HUES64 (cell line): ENCODE data around the gene SIM1.

Experiments used
- H3K27ac ChIP-seq: 2 replicates; pipeline ENCODE4 v1.7.0; 2013; ENCODE audit warnings: low read depth, low read length, inconsistent platforms
- H3K27me3 ChIP-seq: 2 replicates; pipeline ENCODE4 v1.6.1; 2013; ENCODE audit warnings: mild to moderate bottlenecking, low read length; ENCODE audit not compliant: insufficient read depth
- H3K36me3 ChIP-seq: 2 replicates; pipeline ENCODE4 v1.6.1; 2013; ENCODE audit warnings: mild to moderate bottlenecking, low read length; ENCODE audit not compliant: insufficient read depth
- H3K4me1 ChIP-seq: 2 replicates; pipeline ENCODE4 v1.6.1; 2013; ENCODE audit warnings: mild to moderate bottlenecking, low read length, moderate library complexity; ENCODE audit not compliant: insufficient read depth
- H3K4me3 ChIP-seq: 2 replicates; pipeline ENCODE4 v1.5.1; 2013; ENCODE audit warnings: mild to moderate bottlenecking, low read length, moderate library complexity
- H3K9ac ChIP-seq: 2 replicates; pipeline ENCODE4 v1.6.1; 2013; ENCODE audit warnings: mild to moderate bottlenecking, low read depth, low read length
- H3K9me3 ChIP-seq: 2 replicates; pipeline ENCODE4 v1.6.1; 2013; ENCODE audit warnings: low read depth, low read length; ENCODE audit not compliant: insufficient read depth
- WGBS: fragments of 150-250, 120-280 bp; methylation state at CpG from one replicate; pipeline ENCODE4 v1.1.7; 2013; ENCODE audit warnings: missing lambda C conversion rate; 5-methylcytosine and 5-hydroxymethylcytosine counted together

Gene SIM1

DNA sequence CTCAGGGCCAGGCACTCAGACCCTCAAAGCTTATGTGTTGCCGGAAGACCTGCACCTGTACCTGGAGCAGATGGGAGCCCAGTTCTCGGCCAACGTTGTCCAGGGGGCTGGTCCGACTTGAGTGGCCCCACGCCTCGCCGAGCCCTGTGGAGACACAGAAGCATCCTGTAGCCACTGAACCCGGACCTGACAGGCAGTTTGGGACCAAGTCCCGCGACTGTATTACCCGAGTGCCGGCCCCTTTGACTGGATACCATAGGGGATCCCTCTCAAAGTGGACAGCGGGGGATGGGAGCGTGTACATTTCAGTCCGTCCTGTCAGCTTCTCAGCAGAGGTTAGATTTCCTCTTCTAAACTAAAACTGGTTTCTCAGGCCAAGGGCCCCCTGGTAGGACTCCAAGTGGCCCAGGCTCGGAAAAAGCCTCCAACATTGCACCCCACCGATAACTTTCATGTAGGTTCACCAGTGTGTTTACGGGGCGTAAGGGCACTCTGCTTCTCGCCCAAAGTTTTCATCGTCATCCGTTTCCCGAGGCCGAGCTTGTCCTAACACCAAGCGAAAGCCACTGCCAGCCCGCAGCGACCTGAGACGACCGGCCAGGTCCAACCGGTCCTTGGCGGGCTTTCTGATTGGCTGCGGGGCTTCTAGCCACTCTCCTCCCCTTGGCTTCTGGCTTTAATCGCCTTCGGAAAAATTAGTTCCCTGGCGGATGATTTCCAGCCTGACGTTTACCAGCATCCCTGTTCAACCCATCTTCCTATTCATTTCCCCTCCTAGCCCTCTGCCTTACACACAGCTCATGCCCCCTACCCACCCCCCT is 10.8 kb downstream of the SIM1 start:
- 6% methylated on average over 36 of the region's 36 CpGs for WGBS

DNA sequence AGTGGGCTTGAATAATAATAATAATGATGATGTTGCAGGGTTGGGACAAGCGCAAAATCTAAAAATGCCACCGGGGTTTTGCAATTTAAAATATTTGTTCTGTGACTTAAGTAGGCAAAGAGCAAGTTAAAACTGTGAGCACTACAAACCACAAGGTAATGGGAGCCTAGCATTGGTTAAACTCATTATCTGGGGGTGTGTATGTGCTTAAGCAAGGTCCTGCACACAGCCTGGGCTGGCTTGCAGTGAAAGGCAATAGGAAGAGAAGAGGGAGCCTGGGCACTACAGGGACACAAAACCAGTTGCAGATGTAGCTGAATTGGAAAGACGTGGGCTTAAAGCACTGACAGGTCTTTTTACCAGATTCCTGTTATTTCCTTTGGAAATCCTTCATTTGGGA is 11.7 kb downstream of the SIM1 start:
- H3K4me1 ChIP-seq: peaks cover 26% of the 10 kb centered on the region
- H3K4me3 ChIP-seq: no peak overlapping the region
- no peaks in the 10 kb centered on the region for H3K9me3 ChIP-seq
- 33% methylated on average over 3 of the region's 3 CpGs for WGBS
- H3K27ac ChIP-seq: no peak overlapping the region
- H3K27me3 ChIP-seq: peaks cover 100% of the 10 kb centered on the region
- H3K9ac ChIP-seq: no peak overlapping the region
- no peaks in the 10 kb centered on the region for H3K36me3 ChIP-seq

More for the DNA sequence above, 10.8 kb downstream of the SIM1 start:
- Histone ChIP-seq H3K27ac (no peak overlapping the region), H3K4me3 (peak overlapping the region; percentile 18; the same call in 1 of the 2 replicates), H3K4me1 (peaks cover 31% of the 10 kb centered on the region), H3K27me3 (peaks cover 100% of the 10 kb centered on the region), H3K36me3 (no peaks in the 10 kb centered on the region), H3K9me3 (no peaks in the 10 kb centered on the region), H3K9ac (no peak overlapping the region)

- Histone ChIP-seq H3K36me3 (no peaks in the 10 kb centered on the region), H3K9me3 (no peaks in the 10 kb centered on the region), H3K27me3 (peaks cover 100% of the 10 kb centered on the region), H3K9ac (no peak overlapping the region), H3K4me3 (no peak overlapping the region), H3K27ac (no peak overlapping the region), H3K4me1 (peaks cover 32% of the 10 kb centered on the region)
- 53% methylated on average over 1 of the region's 1 CpG for WGBS
These were observed 13.1 kb downstream of the SIM1 start for GRCh38 chr6:100451577-100451976.

DNA sequence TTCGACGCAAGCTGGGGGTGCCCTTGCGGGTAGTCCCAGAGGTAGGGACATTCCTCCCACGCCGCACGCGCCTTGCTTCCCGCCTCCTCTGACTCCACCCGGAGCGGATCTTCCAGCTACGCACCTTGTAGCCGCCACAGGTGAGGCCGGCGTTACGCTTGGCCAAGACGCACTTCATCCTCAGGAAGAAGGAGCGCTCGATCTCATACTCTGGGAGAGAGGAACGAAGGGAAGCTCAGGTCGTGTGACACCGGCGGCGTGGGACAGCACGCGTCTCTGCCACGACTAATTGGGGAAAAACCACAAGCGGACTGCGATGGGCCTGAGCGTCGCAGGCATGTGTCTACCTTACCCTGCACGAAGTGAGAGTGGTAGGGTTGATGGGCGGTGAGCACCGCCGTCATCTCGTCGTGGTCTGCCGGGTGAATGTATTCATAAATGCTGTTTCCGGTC is 15.5 kb downstream of the SIM1 start:
- Histone ChIP-seq H3K9me3 (no peaks in the 10 kb centered on the region), H3K36me3 (no peaks in the 10 kb centered on the region), H3K27ac (no peak overlapping the region), H3K4me1 (peaks cover 21% of the 10 kb centered on the region), H3K27me3 (peaks cover 100% of the 10 kb centered on the region), H3K4me3 (no peak overlapping the region), H3K9ac (no peak overlapping the region)
- 7% methylated on average over 38 of the region's 38 CpGs for WGBS

DNA sequence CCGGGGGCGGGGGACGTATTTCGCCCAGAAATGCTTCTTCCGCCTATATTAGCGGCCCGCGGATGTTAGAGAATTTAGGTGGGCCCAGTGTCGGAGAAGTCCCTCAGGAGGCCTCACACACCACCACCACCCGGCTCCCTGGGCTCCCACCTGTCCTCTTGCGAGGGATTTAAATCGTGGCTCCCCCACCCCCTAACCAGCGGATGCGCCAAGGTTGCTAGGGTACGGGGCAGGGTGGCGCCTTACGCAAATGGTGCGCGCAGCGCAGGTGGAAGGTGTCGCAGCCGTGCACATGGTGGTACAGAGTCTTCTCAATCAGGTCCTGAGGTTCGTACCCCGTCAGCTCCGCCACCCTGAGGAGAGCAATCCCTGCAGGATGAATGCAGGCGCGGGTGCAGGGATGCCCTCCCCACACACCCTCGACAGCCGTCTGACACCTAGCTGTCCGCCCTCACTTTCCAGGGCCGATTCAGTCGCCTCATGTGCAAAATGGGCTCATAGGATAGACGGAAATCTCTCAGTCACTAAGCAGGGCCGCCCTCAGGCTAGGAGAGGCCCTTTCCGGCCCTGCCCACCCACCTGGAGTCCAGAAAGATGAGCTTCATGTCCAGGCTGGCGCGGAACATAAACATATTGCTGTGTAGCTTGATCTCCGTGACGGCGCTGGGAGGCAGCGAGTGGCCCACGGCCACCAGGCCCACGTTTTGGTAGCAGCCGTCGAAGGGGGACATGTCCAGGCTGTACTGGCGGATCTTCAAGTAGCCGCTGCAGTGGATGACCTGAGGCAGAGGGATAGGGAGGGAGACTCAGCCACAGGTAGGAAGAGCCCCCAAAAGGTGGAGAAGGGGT is 16.6 kb downstream of the SIM1 start:
- Histone ChIP-seq H3K9ac (no peak overlapping the region), H3K27ac (no peak overlapping the region), H3K36me3 (no peaks in the 10 kb centered on the region), H3K4me1 (peaks cover 17% of the 10 kb centered on the region), H3K9me3 (no peaks in the 10 kb centered on the region), H3K4me3 (peak overlapping the region; percentile 34), H3K27me3 (peaks cover 100% of the 10 kb centered on the region)
- WGBS: 4% methylated on average over 47 of the region's 47 CpGs

GRCh38 chr6:100447081-100447899 is 17.4 kb downstream of the SIM1 start:
- Histone ChIP-seq H3K9ac (no peak overlapping the region), H3K27ac (no peak overlapping the region), H3K36me3 (no peaks in the 10 kb centered on the region), H3K27me3 (peaks cover 100% of the 10 kb centered on the region), H3K9me3 (no peaks in the 10 kb centered on the region), H3K4me1 (peaks cover 17% of the 10 kb centered on the region), H3K4me3 (peak overlapping the region; percentile 34)
- 2% methylated on average over 38 of the region's 38 CpGs for WGBS

DNA sequence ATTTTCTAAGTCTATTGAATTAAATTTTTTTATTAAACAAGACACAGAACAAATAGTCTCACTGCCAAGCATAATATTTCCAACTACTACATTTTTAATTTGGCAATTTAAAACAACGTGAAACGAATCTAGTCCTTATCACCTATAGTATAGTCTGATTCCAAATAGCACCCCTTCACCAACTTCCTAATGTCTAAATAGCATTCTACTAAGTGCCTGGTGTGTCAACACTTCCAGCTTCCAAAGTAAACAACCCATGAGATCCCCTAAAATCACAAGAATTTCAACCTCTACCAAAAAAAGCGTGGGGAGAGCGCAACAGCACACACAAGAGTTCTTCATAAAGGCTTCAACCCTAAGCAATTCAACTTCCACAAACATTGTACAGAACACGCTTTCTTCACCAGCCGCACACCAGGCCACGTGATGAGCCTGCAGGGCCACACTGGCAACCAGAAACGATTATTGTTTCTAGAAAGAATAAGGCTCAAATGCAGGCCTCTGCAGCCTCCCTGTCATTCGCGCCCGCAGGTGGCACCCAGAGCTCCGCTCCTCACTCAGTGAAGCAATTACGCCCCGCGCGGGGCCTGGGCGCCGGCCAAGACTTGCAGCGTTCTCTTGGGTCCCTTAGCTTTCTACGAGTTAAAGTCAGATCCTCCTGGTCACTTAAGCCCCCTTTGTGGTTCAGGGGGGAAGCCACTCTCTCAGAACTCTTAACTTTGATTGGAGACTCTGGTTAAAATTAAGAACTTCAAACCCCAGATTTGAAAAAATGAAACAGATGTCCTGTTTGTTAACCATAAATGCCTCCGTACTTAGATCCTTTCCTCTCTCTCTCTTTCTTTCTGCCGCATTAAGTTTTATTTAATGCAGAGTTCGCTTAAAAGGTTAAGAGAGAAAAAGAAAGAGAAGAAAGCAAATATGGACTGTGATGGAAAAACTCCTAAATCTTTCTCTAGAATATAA is 18.3 kb downstream of the SIM1 start:
- peaks cover 17% of the 10 kb centered on the region for H3K4me1 ChIP-seq
- 15% methylated on average over 21 of the region's 23 CpGs for WGBS
- no peak overlapping the region for H3K27ac ChIP-seq
- no peaks in the 10 kb centered on the region for H3K36me3 ChIP-seq
- peak overlapping the region; percentile 34 for H3K4me3 ChIP-seq
- peaks cover 93% of the 10 kb centered on the region for H3K27me3 ChIP-seq
- H3K9me3 ChIP-seq: no peaks in the 10 kb centered on the region
- no peak overlapping the region for H3K9ac ChIP-seq

DNA sequence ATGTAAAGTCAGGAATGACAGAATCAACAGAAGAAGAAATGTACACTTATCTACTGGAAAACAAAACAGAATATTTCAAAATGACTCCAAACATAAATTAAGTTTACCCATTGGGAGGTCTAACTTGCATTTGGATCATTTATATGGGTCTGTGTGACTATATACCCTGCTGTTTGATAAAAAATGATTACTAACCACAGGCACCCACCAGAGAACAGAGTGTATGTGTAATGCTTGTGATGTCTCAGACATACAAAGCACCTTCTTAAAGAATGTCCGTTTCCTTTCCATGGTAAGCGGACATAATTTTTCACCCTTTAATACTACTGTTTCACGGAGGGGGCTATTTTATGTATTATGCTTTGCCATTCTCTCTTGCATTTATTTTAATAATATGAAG is 19.2 kb downstream of the SIM1 start:
- peaks cover 84% of the 10 kb centered on the region for H3K27me3 ChIP-seq
- H3K36me3 ChIP-seq: no peaks in the 10 kb centered on the region
- no peak overlapping the region for H3K4me3 ChIP-seq
- H3K27ac ChIP-seq: no peak overlapping the region
- no peak overlapping the region for H3K9ac ChIP-seq
- no peaks in the 10 kb centered on the region for H3K9me3 ChIP-seq
- no CpG with 5 or more reads among the region's 3 CpGs for WGBS
- peaks cover 17% of the 10 kb centered on the region for H3K4me1 ChIP-seq

DNA sequence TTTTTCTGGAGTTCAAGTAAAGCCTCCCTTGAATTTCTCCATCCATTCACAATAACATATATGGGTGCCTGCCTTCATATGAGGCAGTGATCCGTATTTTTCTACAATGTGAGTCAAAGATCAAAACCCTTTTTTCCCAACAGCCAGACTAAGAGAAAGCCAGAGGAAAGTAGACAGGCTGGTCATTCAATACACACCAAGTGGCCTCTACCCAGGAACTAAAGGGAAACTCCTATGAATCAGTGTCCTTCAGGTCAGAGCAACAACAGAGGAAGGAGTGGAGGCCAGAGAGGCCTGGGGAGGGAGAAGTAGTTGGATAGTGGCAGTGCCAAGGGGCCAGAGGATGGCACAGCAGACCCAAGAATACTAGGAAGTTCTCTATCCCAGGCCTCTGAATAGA is 23.8 kb downstream of the SIM1 start:
- H3K4me3 ChIP-seq: no peak overlapping the region
- peaks cover 47% of the 10 kb centered on the region for H3K27me3 ChIP-seq
- no peaks in the 10 kb centered on the region for H3K4me1 ChIP-seq
- no peak overlapping the region for H3K9ac ChIP-seq
- no peaks in the 10 kb centered on the region for H3K9me3 ChIP-seq
- H3K27ac ChIP-seq: no peak overlapping the region
- 90% methylated on average over 1 of the region's 1 CpG for WGBS
- H3K36me3 ChIP-seq: no peaks in the 10 kb centered on the region

- H3K27me3 ChIP-seq: peaks cover 7% of the 10 kb centered on the region; the same call in 1 of the 2 replicates
- H3K36me3 ChIP-seq: no peaks in the 10 kb centered on the region
- H3K9ac ChIP-seq: no peak overlapping the region
- peaks cover 20% of the 10 kb centered on the region; the same call in 1 of the 2 replicates for H3K4me1 ChIP-seq
- 74% methylated on average over 3 of the region's 3 CpGs for WGBS
- H3K9me3 ChIP-seq: no peaks in the 10 kb centered on the region
- H3K4me3 ChIP-seq: no peak overlapping the region
- no peak overlapping the region for H3K27ac ChIP-seq
These were observed 29.4 kb downstream of the SIM1 start for GRCh38 chr6:100435299-100435698.
